Measurements from ENCODE around the gene CD83. TPM values are rescaled to one million over a fixed set of nuclear protein-coding genes. Genes with fewer than 3 reads are reported as not detected.
A peak's percentile ranks its signal among the peaks of the same experiment; 100 is the strongest.

The CD83 gene
- total RNA-seq, 2 experiments from 2014 or later = 24.4 to 24.7 TPM

DNA sequence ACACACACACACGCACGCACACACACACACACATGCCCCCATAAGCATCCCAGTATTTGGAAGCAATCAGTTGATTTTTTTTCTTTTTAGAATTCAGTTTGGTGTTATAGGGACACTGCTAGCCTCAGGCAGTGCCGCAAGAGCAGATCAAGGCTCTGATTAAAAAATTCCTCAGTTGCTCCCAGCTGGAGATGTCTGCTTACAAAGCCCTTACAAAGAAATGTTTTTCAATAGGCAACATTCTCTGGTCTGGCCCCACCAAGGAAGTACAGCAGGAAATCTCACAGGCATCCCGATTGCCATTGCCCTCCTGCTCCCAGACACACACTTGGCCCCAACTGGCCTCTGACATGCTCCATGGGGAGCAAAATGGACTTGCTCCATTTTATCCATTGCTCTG lies 22.9 kb upstream of the CD83 start:
- Mint-ChIP-seq H3K36me3 (ENCODE audit: low read depth) (peaks cover 8% of the 10 kb centered on the region), H3K27me3 (peaks cover 1% of the 10 kb centered on the region), H3K9me3 (peaks cover 6% of the 10 kb centered on the region), H3K4me3 (no peak overlapping the region), H3K27ac (peak overlapping the region; percentile 61), H3K4me1 (ENCODE audit: low read depth) (peaks cover 41% of the 10 kb centered on the region)
- no peak for TF ChIP-seq CTCF (IDR thresholded peaks at IDR 0.05)
- ChIA-PET POLR2A (no interaction called here), CTCF (interaction anchor here (1.0 to 1.5 kb wide), 3 partner anchors 11 to 48 kb away, joined by 3 to 8 read pairs (median 4); no protein-coding TSS in a partner anchor)
- DNase-seq (no peak), ATAC-seq (no peak)
- intact Hi-C loops (cut with micrococcal nuclease) = no loop called here

GRCh38 chr6:14095437-14095836 lies 22.1 kb upstream of the CD83 start:
- Mint-ChIP-seq H3K4me3 (no peak overlapping the region), H3K27ac (peak overlapping the region; percentile 57), H3K4me1 (ENCODE audit: low read depth) (peaks cover 36% of the 10 kb centered on the region), H3K36me3 (ENCODE audit: low read depth) (peaks cover 8% of the 10 kb centered on the region), H3K27me3 (peaks cover 1% of the 10 kb centered on the region), H3K9me3 (peaks cover 6% of the 10 kb centered on the region)
- ChIA-PET POLR2A (interaction anchor here (0.8 to 1.2 kb wide), 3 partner anchors 9 to 23 kb away, joined by 3 to 4 read pairs (median 3); partner anchors contain the start of gene CD83), CTCF (interaction anchor here (0.9 to 1.5 kb wide), 5 partner anchors 10 to 221 kb away, joined by 3 to 8 read pairs (median 4); no protein-coding TSS in a partner anchor)
- intact Hi-C loops (cut with micrococcal nuclease) = no loop called here
- TF ChIP-seq CTCF (IDR thresholded peaks at IDR 0.05) = no peak
- DNase-seq = peak; percentile 35
- peak; percentile 58 for ATAC-seq

GRCh38 chr6:14100138-14100537 lies 17.4 kb upstream of the CD83 start:
- no peak overlapping the region for H3K4me3 Mint-ChIP-seq
- H3K27ac Mint-ChIP-seq = no peak overlapping the region
- peaks cover 12% of the 10 kb centered on the region for H3K4me1 Mint-ChIP-seq (ENCODE audit: low read depth)
- H3K27me3 Mint-ChIP-seq = peaks cover 3% of the 10 kb centered on the region
- intact Hi-C loops (cut with micrococcal nuclease) = no loop called here
- ATAC-seq (no peak), DNase-seq (no peak)
- H3K9me3 Mint-ChIP-seq = no peaks in the 10 kb centered on the region
- TF ChIP-seq CTCF (IDR thresholded peaks at IDR 0.05) = no peak
- H3K36me3 Mint-ChIP-seq (ENCODE audit: low read depth) = no peaks in the 10 kb centered on the region
- ChIA-PET POLR2A (no interaction called here), CTCF (no interaction called here)

- TF ChIP-seq CTCF (IDR thresholded peaks at IDR 0.05) = no peak
- no peak for DNase-seq
- Mint-ChIP-seq H3K4me1 (ENCODE audit: low read depth) (peaks cover 4% of the 10 kb centered on the region), H3K27ac (no peak overlapping the region), H3K4me3 (no peak overlapping the region), H3K36me3 (ENCODE audit: low read depth) (no peaks in the 10 kb centered on the region), H3K9me3 (no peaks in the 10 kb centered on the region), H3K27me3 (peaks cover 4% of the 10 kb centered on the region)
- intact Hi-C loops (cut with micrococcal nuclease) = no loop called here
- CTCF ChIA-PET = interaction anchor here (1.4 kb wide), 1 partner anchor 25 kb away, joined by 3 read pairs; no protein-coding TSS in a partner anchor
- POLR2A ChIA-PET = interaction anchor here (0.7 to 1.3 kb wide), 2 partner anchors 9 to 27 kb away, joined by 3 to 4 read pairs; no protein-coding TSS in a partner anchor
- no peak for ATAC-seq
Observed at GRCh38 chr6:14100966-14101365, 16.6 kb upstream of the CD83 start.

DNA sequence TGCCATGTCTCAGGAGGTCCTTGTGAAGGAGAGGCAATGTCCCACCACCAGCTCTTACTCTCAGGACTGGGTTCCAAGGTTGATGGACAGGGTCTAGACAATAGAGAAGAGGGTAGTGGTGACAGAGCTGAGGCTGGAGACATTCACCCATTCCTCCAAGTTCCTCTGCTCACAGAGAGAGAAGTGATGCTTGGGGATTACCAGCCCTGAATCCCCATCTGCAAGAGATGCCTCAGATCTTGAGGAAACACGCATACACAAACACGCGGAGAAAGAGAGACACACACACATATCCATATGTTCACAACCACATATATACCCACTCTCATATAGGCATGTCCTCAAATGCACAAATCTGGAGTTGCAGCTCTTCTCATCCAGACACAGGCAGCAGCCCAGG lies 15.2 kb upstream of the CD83 start:
- intact Hi-C loops (cut with micrococcal nuclease) = no loop called here
- H3K36me3 Mint-ChIP-seq (ENCODE audit: low read depth) = peaks cover 4% of the 10 kb centered on the region
- H3K9me3 Mint-ChIP-seq = peaks cover 8% of the 10 kb centered on the region
- no peak for TF ChIP-seq CTCF (IDR thresholded peaks at IDR 0.05)
- H3K4me3 Mint-ChIP-seq = no peak overlapping the region
- H3K4me1 Mint-ChIP-seq (ENCODE audit: low read depth) = no peaks in the 10 kb centered on the region
- DNase-seq = no peak
- peaks cover 4% of the 10 kb centered on the region for H3K27me3 Mint-ChIP-seq
- no peak for ATAC-seq
- H3K27ac Mint-ChIP-seq = no peak overlapping the region
- ChIA-PET POLR2A (no interaction called here), CTCF (interaction anchor here (1.0 kb wide), 1 partner anchor 56 kb away, joined by 4 read pairs; no protein-coding TSS in a partner anchor)
